PC-3 (cell line): Measurements from ENCODE around the gene ZBED6. TPM values are rescaled to one million over a fixed set of nuclear protein-coding genes. Genes with fewer than 3 reads are reported as not detected.

ENCODE experiments used
- ATAC-seq: fragments of 200-7000 bp; cut with Tn5 transposase; 2 replicates; pipeline ENCODE4 v1.9.1; 2020; ENCODE audit warnings: mild to moderate bottlenecking, moderate library complexity
- BruUV-seq: library from RNA; stranded (reverse); fragments of 400-500 nt; replicated peaks from 2 replicates; lab custom pipeline; 2021; lab: Mats Ljungman, UMichigan
- CTCF ChIA-PET: fragments of 300-600 bp; sonication (Branson Sonifier 250); formaldehyde crosslinking; loops from one replicate; lab custom pipeline; 2022; ENCODE audit warnings: antibody characterized with exemption; lab: Charles Lee
- POLR2A ChIA-PET: fragments of 300-600 bp; sonication (Branson Sonifier 250); formaldehyde crosslinking; loops from one replicate; lab custom pipeline; 2022; ENCODE audit warnings: antibody characterized with exemption; ENCODE audit not compliant: unreplicated experiment; lab: Charles Lee
- DNase-seq: peaks from one replicate; pipeline ENCODE4 v3.0.0-alpha.2; 2015
- H2AFZ ChIP-seq: fragments of 300-600 bp; sonication (generic); 2 replicates; pipeline ENCODE4 v1.6.0; 2016; ENCODE audit warnings: antibody characterized with exemption, low read length
- H3F3A ChIP-seq: fragments of 300-600 bp; sonication (generic); one replicate; pipeline ENCODE4 v1.6.0; 2017; ENCODE audit warnings: antibody characterized with exemption, low read length, control low read depth, mild to moderate bottlenecking; ENCODE audit not compliant: unreplicated experiment
- H3K27ac ChIP-seq: fragments of 300-600 bp; sonication (generic); 2 replicates; pipeline ENCODE4 v1.5.1; 2016; ENCODE audit warnings: mild to moderate bottlenecking, low read length
- H3K27me3 ChIP-seq: fragments of 300-600 bp; sonication (generic); 2 replicates; pipeline ENCODE4 v1.6.1; 2016; ENCODE audit warnings: low read length, mixed read lengths
- H3K36me3 ChIP-seq: fragments of 300-600 bp; sonication (generic); 2 replicates; pipeline ENCODE4 v1.6.1; 2016; ENCODE audit warnings: low read depth, mixed run types, low read length, mixed read lengths
- H3K4me1 ChIP-seq: fragments of 300-600 bp; sonication (generic); 2 replicates; pipeline ENCODE4 v1.5.1; 2016; ENCODE audit warnings: low read length; ENCODE audit not compliant: insufficient read depth
- H3K4me2 ChIP-seq: fragments of 300-600 bp; sonication (generic); 2 replicates; pipeline ENCODE4 v1.6.0; 2016; ENCODE audit warnings: low read length
- H3K4me3 ChIP-seq: fragments of 300-600 bp; sonication (generic); 2 replicates; pipeline ENCODE4 v1.5.1; 2016; ENCODE audit warnings: mild to moderate bottlenecking, low read length, mixed read lengths
- H3K79me2 ChIP-seq: fragments of 300-600 bp; sonication (generic); 2 replicates; pipeline ENCODE4 v1.6.1; 2017; ENCODE audit warnings: low read length, mixed read lengths
- H3K9ac ChIP-seq: fragments of 300-600 bp; sonication (generic); 2 replicates; pipeline ENCODE4 v1.6.0; 2016; ENCODE audit warnings: mild to moderate bottlenecking, low read length
- H3K9me2 ChIP-seq: fragments of 300-600 bp; sonication (generic); replicated peaks from 2 replicates; pipeline ENCODE4 v1.6.1; 2016; ENCODE audit warnings: mixed run types, low read length, mixed read lengths
- H3K9me3 ChIP-seq: fragments of 300-600 bp; sonication (generic); 2 replicates; pipeline ENCODE4 v1.6.1; 2016; ENCODE audit warnings: low read length, mixed read lengths
- H4K20me1 ChIP-seq: fragments of 300-600 bp; sonication (generic); 2 replicates; pipeline ENCODE4 v1.6.1; 2016; ENCODE audit warnings: low read length, mixed read lengths
- CTCF ChIP-seq: fragments of 300-600 bp; sonication (generic); conservative IDR thresholded peaks from 2 replicates; pipeline ENCODE4 v1.5.1; 2017; ENCODE audit warnings: antibody characterized with exemption, low read depth, mild to moderate bottlenecking, low read length
- EZH2 ChIP-seq: fragments of 300-600 bp; sonication (generic); IDR thresholded peaks from one replicate; pipeline ENCODE4 v1.6.1; 2017; ENCODE audit warnings: antibody characterized with exemption, mild to moderate bottlenecking, low read length; ENCODE audit not compliant: unreplicated experiment
- EZH2phosphoT487 ChIP-seq: fragments of 300-600 bp; sonication (generic); IDR thresholded peaks from 2 replicates; pipeline ENCODE4 v1.6.1; 2018; ENCODE audit warnings: mild to moderate bottlenecking, antibody characterized with exemption, low read length, borderline replicate concordance
- intact Hi-C: fragments of 100-400 bp; cut with micrococcal nuclease; formaldehyde crosslinking; loops from 2 replicates; pipeline ENCODE4 v1.9.0; 2023
- total RNA-seq: library from RNA; depleted of rRNA; stranded (reverse); fragments of >200 nt; gene quantifications from 2 replicates; pipeline ENCODE4 v1.2.3, GENCODE V29; 2014

Gene ZBED6
- total RNA-seq, 1 experiment from 2014 or later, result 12.9 TPM

- Histone ChIP-seq H3K79me2 (peaks cover 48% of the 10 kb centered on the region), H3K36me3 (peaks cover 34% of the 10 kb centered on the region), H3K4me1 (peaks cover 25% of the 10 kb centered on the region), H3K9me3 (no peaks in the 10 kb centered on the region), H3K27me3 (no peaks in the 10 kb centered on the region), H2AFZ (peak overlapping the region; percentile 95), H3K27ac (peak overlapping the region; percentile 14; the same call in 1 of the 2 replicates), H4K20me1 (peaks cover 37% of the 10 kb centered on the region), H3F3A (no peaks in the 10 kb centered on the region), H3K4me2 (peak overlapping the region; percentile 92), H3K4me3 (peak overlapping the region; percentile 89), H3K9me2 (no peaks in the 10 kb centered on the region), H3K9ac (peak overlapping the region; percentile 91)
- TF ChIP-seq CTCF, result no peak
- TF ChIP-seq EZH2, result no peak
- TF ChIP-seq EZH2phosphoT487, result no peak
- DNase-seq, result no peak
- POLR2A ChIA-PET, result interaction anchor here (0.7 kb wide), 2 partner anchors 11 to 280 kb away, joined by 4 to 20 read pairs; no protein-coding TSS in a partner anchor
- TSS peak; percentile 94 for BruUV-seq
- CTCF ChIA-PET, result no interaction called here
- no peak for ATAC-seq
- intact Hi-C loops, result loop anchor here (5.0 to 10.0 kb wide), 3 partner anchors 170 to 262 kb away; partner anchors contain the start of gene ATP2B4
Measured at GRCh38 chr1:203794764-203795440, 521 bp upstream of the ZBED6 start.

GRCh38 chr1:203796236-203796605 lies 798 bp downstream of the ZBED6 start:
- DNase-seq (peak; percentile 52), ATAC-seq (peak; percentile 30)
- TSS peak; percentile 49 for BruUV-seq
- Histone ChIP-seq H3K9me2 (no peaks in the 10 kb centered on the region), H3K4me1 (peaks cover 25% of the 10 kb centered on the region), H3K4me2 (peak overlapping the region; percentile 92), H3K9me3 (no peaks in the 10 kb centered on the region), H3F3A (no peaks in the 10 kb centered on the region), H4K20me1 (peaks cover 42% of the 10 kb centered on the region), H3K79me2 (peaks cover 62% of the 10 kb centered on the region), H3K36me3 (peaks cover 36% of the 10 kb centered on the region), H3K9ac (peak overlapping the region; percentile 91), H3K27ac (peak overlapping the region; percentile 78), H2AFZ (peak overlapping the region; percentile 60), H3K4me3 (peak overlapping the region; percentile 89), H3K27me3 (no peaks in the 10 kb centered on the region)
- intact Hi-C loops, result loop anchor here (5.0 to 10.0 kb wide), 3 partner anchors 171 to 261 kb away; partner anchors contain the start of gene ATP2B4
- TF ChIP-seq CTCF (no peak), EZH2phosphoT487 (no peak), EZH2 (no peak)
- ChIA-PET POLR2A (no interaction called here), CTCF (no interaction called here)

GRCh38 chr1:203797216-203797615 lies 1.8 kb downstream of the ZBED6 start:
- CTCF ChIA-PET, result no interaction called here
- H2AFZ ChIP-seq, result no peak overlapping the region
- no peak for ATAC-seq
- BruUV-seq, result no TSS peak
- peak overlapping the region; percentile 92 for H3K4me2 ChIP-seq
- DNase-seq, result no peak
- H3K79me2 ChIP-seq, result peaks cover 71% of the 10 kb centered on the region
- H3K4me1 ChIP-seq, result peaks cover 25% of the 10 kb centered on the region
- H3F3A ChIP-seq, result no peaks in the 10 kb centered on the region
- H3K9me3 ChIP-seq, result no peaks in the 10 kb centered on the region
- intact Hi-C loops, result loop anchor here (5.0 to 10.0 kb wide), 3 partner anchors 172 to 262 kb away; partner anchors contain the start of gene ATP2B4
- no peaks in the 10 kb centered on the region for H3K9me2 ChIP-seq
- POLR2A ChIA-PET, result no interaction called here
- peaks cover 50% of the 10 kb centered on the region for H4K20me1 ChIP-seq
- H3K4me3 ChIP-seq, result peak overlapping the region; percentile 89
- H3K36me3 ChIP-seq, result peaks cover 43% of the 10 kb centered on the region
- no peak for TF ChIP-seq CTCF
- no peak for TF ChIP-seq EZH2
- no peak for TF ChIP-seq EZH2phosphoT487
- H3K27ac ChIP-seq, result no peak overlapping the region
- no peaks in the 10 kb centered on the region for H3K27me3 ChIP-seq
- H3K9ac ChIP-seq, result no peak overlapping the region
